GM23338 (cell line): Measurements from ENCODE around the gene CNPY3. TPM values are rescaled to one million over a fixed set of nuclear protein-coding genes. Genes with fewer than 3 reads are reported as not detected.

Experiments used
- ATAC-seq: fragments of 200-7000 bp; cut with Tn5 transposase; 3 replicates; pipeline ENCODE4 v1.9.1; 2020
- DNase-seq: peaks from one replicate; pipeline ENCODE4 v3.0.0-alpha.2; 2015; ENCODE audit warnings: low spot score
- H2AFZ ChIP-seq: fragments of 200-600 bp; sonication (generic); 2 replicates; pipeline ENCODE4 v1.8.0; 2016; ENCODE audit warnings: antibody characterized with exemption, mild to moderate bottlenecking, moderate library complexity
- H3F3A ChIP-seq: fragments of 200-600 bp; sonication (generic); replicated peaks from 2 replicates; pipeline ENCODE4 v1.8.0; 2017; ENCODE audit warnings: antibody characterized with exemption, mixed run types, low read depth
- H3K27ac ChIP-seq: fragments of 200-600 bp; sonication (generic); 2 replicates; pipeline ENCODE4 v1.6.1; 2016; ENCODE audit warnings: low read depth
- H3K27me3 ChIP-seq: fragments of 200-600 bp; sonication (generic); 2 replicates; pipeline ENCODE4 v1.8.0; 2016; ENCODE audit warnings: mild to moderate bottlenecking, mixed run types, moderate library complexity; ENCODE audit not compliant: insufficient read depth
- H3K36me3 ChIP-seq: fragments of 200-600 bp; sonication (generic); 2 replicates; pipeline ENCODE4 v1.8.0; 2016; ENCODE audit warnings: mild to moderate bottlenecking; ENCODE audit not compliant: insufficient read depth
- H3K4me1 ChIP-seq: fragments of 200-600 bp; sonication (generic); 2 replicates; pipeline ENCODE4 v1.8.0; 2016; ENCODE audit warnings: mild to moderate bottlenecking, moderate library complexity; ENCODE audit not compliant: insufficient read depth
- H3K4me2 ChIP-seq: fragments of 200-600 bp; sonication (generic); 2 replicates; pipeline ENCODE4 v1.7.1; 2017; ENCODE audit warnings: mixed run types
- H3K4me3 ChIP-seq: fragments of 200-600 bp; sonication (generic); 2 replicates; pipeline ENCODE4 v1.6.1; 2016; ENCODE audit warnings: mixed run types
- H3K79me2 ChIP-seq: fragments of 200-600 bp; sonication (generic); replicated peaks from 2 replicates; pipeline ENCODE4 v1.8.0; 2017; ENCODE audit warnings: mild to moderate bottlenecking; ENCODE audit not compliant: insufficient read depth
- H3K9me2 ChIP-seq: fragments of 200-600 bp; sonication (generic); 2 replicates; pipeline ENCODE4 v1.8.0; 2017; ENCODE audit not compliant: insufficient read depth
- H4K20me1 ChIP-seq: fragments of 200-600 bp; sonication (generic); replicated peaks from 2 replicates; pipeline ENCODE4 v1.8.0; 2017; ENCODE audit warnings: mild to moderate bottlenecking; ENCODE audit not compliant: insufficient read depth
- H3K27ac Mint-ChIP-seq: 2 replicates; pipeline ENCODE4 v1.8.0; 2020; ENCODE audit warnings: inconsistent platforms, mild to moderate bottlenecking, moderate library complexity, mixed read lengths
- H3K27me3 Mint-ChIP-seq: 3 replicates; pipeline ENCODE4 v1.8.0; 2022; ENCODE audit warnings: low read depth, mild to moderate bottlenecking, moderate library complexity, mixed read lengths, inconsistent platforms; ENCODE audit not compliant: insufficient read depth, poor library complexity
- H3K36me3 Mint-ChIP-seq: 3 replicates; pipeline ENCODE4 v1.8.0; 2021; ENCODE audit warnings: low read depth, mild to moderate bottlenecking, inconsistent platforms, moderate library complexity, mixed read lengths
- H3K4me1 Mint-ChIP-seq: 3 replicates; pipeline ENCODE4 v1.8.0; 2020; ENCODE audit warnings: mild to moderate bottlenecking, inconsistent platforms, mixed read lengths
- H3K4me3 Mint-ChIP-seq: 3 replicates; pipeline ENCODE4 v1.8.0; 2021; ENCODE audit warnings: moderate library complexity, mild to moderate bottlenecking, inconsistent platforms, mixed read lengths
- H3K9me3 Mint-ChIP-seq: 3 replicates; pipeline ENCODE4 v1.8.0; 2020; ENCODE audit warnings: moderate library complexity, mild to moderate bottlenecking, inconsistent platforms, mixed read lengths
- CREB1 ChIP-seq: fragments of 250-450 bp; sonication (Bioruptor Pico); IDR thresholded peaks from 2 replicates; pipeline ENCODE4 v1.5.0; 2020; ENCODE audit warnings: low read depth, mild to moderate bottlenecking, moderate library complexity
- ETS1 ChIP-seq: IDR thresholded peaks from 2 replicates; pipeline ENCODE4 v1.6.1; 2016; ENCODE audit warnings: antibody characterized with exemption
- EZH2 ChIP-seq: fragments of 200-600 bp; sonication (generic); IDR thresholded peaks from one replicate; pipeline ENCODE4 v1.8.0; 2017; ENCODE audit warnings: antibody characterized with exemption, mild to moderate bottlenecking, low read depth; ENCODE audit not compliant: unreplicated experiment
- EZH2phosphoT487 ChIP-seq: fragments of 200-600 bp; sonication (generic); IDR thresholded peaks from one replicate; pipeline ENCODE4 v1.8.1; 2018; ENCODE audit warnings: antibody characterized with exemption; ENCODE audit not compliant: unreplicated experiment
- JUNB ChIP-seq: IDR thresholded peaks from one replicate; pipeline ENCODE4 v1.6.1; 2016; ENCODE audit warnings: antibody characterized with exemption; ENCODE audit not compliant: unreplicated experiment
- NANOG ChIP-seq: IDR thresholded peaks from 2 replicates; pipeline ENCODE4 v1.6.1; 2016; ENCODE audit warnings: antibody characterized with exemption, borderline replicate concordance
- ZNF114 ChIP-seq: fragments of 250-450 bp; sonication (Bioruptor Pico); IDR thresholded peaks from 2 replicates; pipeline ENCODE4 v1.5.0; 2020; ENCODE audit warnings: mild to moderate bottlenecking, moderate library complexity
- ZNF331 ChIP-seq: fragments of 250-450 bp; sonication (Bioruptor Pico); IDR thresholded peaks from 2 replicates; pipeline ENCODE4 v1.5.0; 2020; ENCODE audit warnings: low read depth, mild to moderate bottlenecking, moderate library complexity
- ZNF462 ChIP-seq: fragments of 250-450 bp; sonication (Bioruptor Pico); IDR thresholded peaks from 2 replicates; pipeline ENCODE4 v1.5.0; 2020; ENCODE audit warnings: mild to moderate bottlenecking, moderate library complexity
- polyA plus RNA-seq: library from polyadenylated mRNA; unstranded; fragments of >200 nt; fragmentation: Nextera tagmentation; extraction: Ambion mirVana; gene quantifications from 2 replicates; pipeline ENCODE4 v1.2.1, GENCODE V29; 2016
- total RNA-seq: library from RNA; depleted of rRNA; stranded (reverse); fragments of >200 nt; shearing (Covaris generic); gene quantifications from 2 replicates; pipeline ENCODE4 v1.2.3, GENCODE V29; 2014
- TF ChIP-seq, protein P1 (sequence below): IDR thresholded peaks from one replicate; pipeline ENCODE4 v1.6.1; 2018; ENCODE audit warnings: antibody characterized with exemption; ENCODE audit not compliant: unreplicated experiment

The CNPY3 gene
- total and polyA plus RNA-seq, 2 experiments from 2014 or later = 67.0 to 74.5 TPM

DNA sequence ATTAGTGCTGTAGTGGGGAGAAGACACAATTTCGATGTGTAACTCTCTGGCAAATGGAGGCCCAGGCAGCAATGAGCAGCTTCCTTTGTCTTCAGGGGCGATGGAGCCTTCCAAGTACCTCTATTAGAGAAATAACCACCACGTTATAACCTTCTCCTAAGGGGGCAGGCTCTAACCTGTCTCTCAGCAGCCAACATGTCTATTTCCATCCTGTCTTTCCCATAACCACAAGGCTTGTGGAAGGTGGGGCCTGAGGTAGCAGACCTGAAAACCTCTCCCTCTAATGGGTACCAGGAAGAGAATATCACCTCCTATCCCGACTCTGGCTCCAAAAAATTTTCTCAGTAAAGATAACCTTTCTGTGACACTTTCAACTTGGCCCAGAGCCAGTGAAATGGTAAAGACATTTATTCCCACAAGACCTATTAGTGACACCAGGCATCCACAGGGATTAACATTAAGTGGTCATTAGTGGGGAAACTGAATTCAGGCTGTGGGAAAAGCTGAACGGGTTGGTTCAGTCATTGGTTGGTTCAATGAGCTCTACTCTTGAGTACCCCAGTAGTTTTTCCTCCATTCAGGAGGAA, 45.7 kb downstream of the CNPY3 start:
- Mint-ChIP-seq H3K36me3 (0 out of 3 replicates have a peak, but pooled peaks cover 4% of the 10 kb centered on the region), H3K4me1 (peaks cover 13% of the 10 kb centered on the region), H3K27ac (no peak overlapping the region), H3K4me3 (no peak overlapping the region), H3K27me3 (peaks cover 7% of the 10 kb centered on the region), H3K9me3 (no peaks in the 10 kb centered on the region)
- Histone ChIP-seq H3K4me1 (peaks cover 11% of the 10 kb centered on the region), H3K4me2 (no peak overlapping the region), H3F3A (peaks cover 11% of the 10 kb centered on the region; the same call in 1 of the 2 replicates), H3K27me3 (no peaks in the 10 kb centered on the region), H3K36me3 (no peaks in the 10 kb centered on the region), H2AFZ (no peak overlapping the region), H4K20me1 (no peaks in the 10 kb centered on the region; the same call in 1 of the 2 replicates), H3K4me3 (no peak overlapping the region), H3K9me2 (no peaks in the 10 kb centered on the region), H3K79me2 (peaks cover 5% of the 10 kb centered on the region; the same call in 1 of the 2 replicates), H3K27ac (no peak overlapping the region)
- no peak for DNase-seq
- TF ChIP-seq EZH2 = no peak
- no peak for ATAC-seq

DNA sequence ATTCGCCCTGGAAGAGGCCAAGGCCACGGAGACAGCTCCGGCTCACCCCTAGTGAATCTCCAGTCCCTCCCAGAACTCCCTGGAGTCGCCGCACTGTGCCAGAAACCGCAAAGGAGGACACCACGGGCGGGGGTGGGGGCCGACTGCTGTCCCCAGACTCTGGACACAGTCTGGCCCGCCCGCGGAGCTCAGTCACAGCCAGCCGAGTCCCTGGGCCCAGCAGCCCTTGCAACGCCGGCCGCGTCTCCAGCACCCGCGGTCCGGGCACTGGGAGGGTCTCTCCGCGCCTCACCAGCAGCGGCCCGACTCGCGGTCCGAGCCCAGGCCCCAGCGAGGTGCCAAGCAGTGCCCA, 49.2 kb downstream of the CNPY3 start:
- Histone ChIP-seq H2AFZ (peak overlapping the region; percentile 69; the same call in 1 of the 2 replicates), H3K9me2 (no peaks in the 10 kb centered on the region), H4K20me1 (no peaks in the 10 kb centered on the region; the same call in 1 of the 2 replicates), H3K36me3 (no peaks in the 10 kb centered on the region), H3K79me2 (peaks cover 5% of the 10 kb centered on the region; the same call in 1 of the 2 replicates), H3K4me3 (peak overlapping the region; percentile 99), H3K4me1 (peaks cover 12% of the 10 kb centered on the region), H3K27ac (0 out of 2 replicates have a peak overlapping the region, but pooled peaks have one; percentile 55), H3K4me2 (peak overlapping the region; percentile 75), H3K27me3 (no peaks in the 10 kb centered on the region), H3F3A (peaks cover 15% of the 10 kb centered on the region; the same call in 1 of the 2 replicates)
- DNase-seq = peak; percentile 60
- Mint-ChIP-seq H3K27me3 (peaks cover 8% of the 10 kb centered on the region), H3K36me3 (0 out of 3 replicates have a peak, but pooled peaks cover 4% of the 10 kb centered on the region), H3K4me1 (peaks cover 12% of the 10 kb centered on the region), H3K9me3 (no peaks in the 10 kb centered on the region), H3K27ac (peak overlapping the region; percentile 15; the same call in 1 of the 2 replicates), H3K4me3 (peak overlapping the region; percentile 83)
- peak; percentile 51 for ATAC-seq
- TF ChIP-seq, protein P1, sequence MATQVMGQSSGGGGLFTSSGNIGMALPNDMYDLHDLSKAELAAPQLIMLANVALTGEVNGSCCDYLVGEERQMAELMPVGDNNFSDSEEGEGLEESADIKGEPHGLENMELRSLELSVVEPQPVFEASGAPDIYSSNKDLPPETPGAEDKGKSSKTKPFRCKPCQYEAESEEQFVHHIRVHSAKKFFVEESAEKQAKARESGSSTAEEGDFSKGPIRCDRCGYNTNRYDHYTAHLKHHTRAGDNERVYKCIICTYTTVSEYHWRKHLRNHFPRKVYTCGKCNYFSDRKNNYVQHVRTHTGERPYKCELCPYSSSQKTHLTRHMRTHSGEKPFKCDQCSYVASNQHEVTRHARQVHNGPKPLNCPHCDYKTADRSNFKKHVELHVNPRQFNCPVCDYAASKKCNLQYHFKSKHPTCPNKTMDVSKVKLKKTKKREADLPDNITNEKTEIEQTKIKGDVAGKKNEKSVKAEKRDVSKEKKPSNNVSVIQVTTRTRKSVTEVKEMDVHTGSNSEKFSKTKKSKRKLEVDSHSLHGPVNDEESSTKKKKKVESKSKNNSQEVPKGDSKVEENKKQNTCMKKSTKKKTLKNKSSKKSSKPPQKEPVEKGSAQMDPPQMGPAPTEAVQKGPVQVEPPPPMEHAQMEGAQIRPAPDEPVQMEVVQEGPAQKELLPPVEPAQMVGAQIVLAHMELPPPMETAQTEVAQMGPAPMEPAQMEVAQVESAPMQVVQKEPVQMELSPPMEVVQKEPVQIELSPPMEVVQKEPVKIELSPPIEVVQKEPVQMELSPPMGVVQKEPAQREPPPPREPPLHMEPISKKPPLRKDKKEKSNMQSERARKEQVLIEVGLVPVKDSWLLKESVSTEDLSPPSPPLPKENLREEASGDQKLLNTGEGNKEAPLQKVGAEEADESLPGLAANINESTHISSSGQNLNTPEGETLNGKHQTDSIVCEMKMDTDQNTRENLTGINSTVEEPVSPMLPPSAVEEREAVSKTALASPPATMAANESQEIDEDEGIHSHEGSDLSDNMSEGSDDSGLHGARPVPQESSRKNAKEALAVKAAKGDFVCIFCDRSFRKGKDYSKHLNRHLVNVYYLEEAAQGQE = no peak
- TF ChIP-seq EZH2phosphoT487 (no peak), ETS1 (no peak), NANOG (no peak), JUNB (no peak), ZNF114 (no peak), CREB1 (CRISPR knock-in tag) (no peak), ZNF331 (no peak), ZNF462 (CRISPR knock-in tag) (no peak)
